SHP77 treated with DMSO at 0.1 percent for 48 hours (cell line): ENCODE results near the gene ZNF799.
"Not testable (repeated sequence)": the region's sequence is repeated elsewhere in the genome, so short reads cannot be mapped to it uniquely, and the experiment has no call there.

Experiments used
- DNase-seq: peaks from one replicate; lab custom pipeline; 2025; lab: John Stamatoyannopoulos, UW

ZNF799 gene

DNA sequence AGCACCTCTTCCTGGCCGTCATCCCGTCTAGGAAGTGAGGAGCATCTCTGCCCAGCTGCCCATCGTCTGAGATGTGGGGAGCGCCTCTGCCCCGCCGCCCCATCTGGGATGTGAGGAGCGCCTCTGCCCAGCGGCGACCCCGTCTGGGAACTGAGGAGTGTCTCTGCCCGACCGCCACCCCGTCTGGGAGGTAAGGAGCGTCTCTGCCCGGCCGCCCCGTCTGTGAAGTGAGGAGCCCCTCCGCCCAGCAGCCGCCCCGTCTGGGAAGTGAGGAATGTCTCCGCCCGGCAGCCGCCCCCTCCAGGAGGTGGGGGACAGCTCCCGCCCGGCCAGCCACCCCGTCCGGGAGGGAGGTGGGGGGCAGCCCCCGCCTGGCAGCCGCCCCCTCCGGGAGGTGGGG lies 38.8 kb downstream of the ZNF799 start:
- not testable (repeated sequence) for DNase-seq

DNA sequence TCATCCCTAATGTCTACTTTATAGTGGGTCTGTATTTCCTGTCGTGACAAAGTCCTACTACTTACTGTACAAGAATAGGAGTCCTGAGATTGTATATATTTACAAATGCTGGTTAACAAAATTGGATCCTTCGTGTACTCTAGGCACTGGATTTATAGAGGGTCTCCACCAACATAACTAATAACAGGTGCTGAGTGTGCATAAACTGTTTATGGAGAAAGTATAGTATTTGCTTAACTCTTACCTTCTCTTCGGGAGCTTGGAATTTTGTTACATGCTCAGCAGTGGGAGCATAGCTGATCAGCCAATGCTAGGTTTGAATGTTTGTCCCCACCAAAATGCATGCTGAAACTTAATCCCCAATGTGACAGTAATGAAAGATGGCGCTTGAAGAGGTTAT lies 47.7 kb downstream of the ZNF799 start:
- no peak for DNase-seq

DNA sequence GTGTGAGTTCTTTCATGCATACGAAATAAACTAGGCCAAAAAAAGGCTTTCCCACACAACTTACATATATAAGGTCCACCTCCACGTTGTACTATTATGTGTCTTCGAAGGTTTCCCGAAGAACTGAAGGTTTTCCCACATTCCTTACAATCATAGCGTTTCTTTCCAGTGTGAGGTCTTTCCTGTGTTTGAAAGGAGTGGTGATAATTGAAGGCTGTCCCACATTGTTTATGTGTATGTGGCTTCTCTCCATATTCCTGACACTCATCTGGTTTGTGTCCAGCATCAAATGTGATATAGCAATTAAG lies 50.2 kb downstream of the ZNF799 start:
- DNase-seq, result no peak

DNA sequence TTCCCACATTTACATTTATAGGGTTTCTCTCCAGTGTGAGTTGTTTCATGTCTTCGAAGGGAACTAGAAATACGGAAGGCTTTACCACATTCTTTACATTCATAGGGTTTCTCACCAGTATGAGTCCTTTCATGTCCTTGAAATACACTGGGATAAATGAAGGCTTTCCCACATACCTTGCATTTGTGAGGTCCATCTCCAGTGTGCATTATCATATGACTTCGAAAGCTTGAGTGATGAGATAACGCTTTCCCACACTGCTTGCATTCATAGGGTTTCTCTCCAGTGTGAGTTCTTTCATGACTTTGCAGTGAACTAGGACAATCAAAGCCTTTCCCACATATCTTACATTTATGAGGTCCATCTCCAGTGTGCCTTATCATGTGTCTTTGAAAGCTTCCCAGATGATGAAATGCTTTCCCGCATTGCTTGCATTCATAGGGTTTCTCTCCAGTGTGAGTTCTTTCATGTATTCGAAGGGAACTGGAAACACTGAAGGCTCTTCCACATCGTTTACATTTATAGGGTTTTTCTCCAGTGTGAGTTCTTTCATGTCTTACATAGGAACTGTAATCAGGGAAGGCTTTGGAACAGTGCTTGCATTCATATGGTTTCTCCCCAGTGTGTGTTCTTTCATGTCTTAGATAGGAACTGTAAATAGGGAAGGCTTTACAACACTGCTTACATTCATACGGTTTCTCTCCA lies 50.7 kb downstream of the ZNF799 start:
- no peak for DNase-seq

DNA sequence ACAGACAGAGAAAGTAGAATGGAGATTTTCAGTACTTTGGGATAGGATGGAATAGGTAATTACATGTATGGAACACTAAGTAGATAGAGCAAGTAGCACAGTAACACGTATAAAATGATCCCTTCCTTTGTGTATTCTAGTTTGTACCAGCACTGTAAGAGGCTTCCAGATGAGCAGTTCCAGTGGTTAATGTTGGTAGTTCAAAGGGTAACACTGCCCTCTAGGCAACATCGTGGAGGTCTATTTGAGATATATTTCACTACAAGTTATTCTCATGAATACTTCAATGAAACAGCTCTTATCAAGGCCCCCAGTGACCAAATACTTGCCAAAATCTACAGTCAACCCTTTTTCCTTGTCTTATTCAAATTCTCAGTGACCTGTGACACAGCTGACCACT lies 54.2 kb downstream of the ZNF799 start:
- no peak for DNase-seq

DNA sequence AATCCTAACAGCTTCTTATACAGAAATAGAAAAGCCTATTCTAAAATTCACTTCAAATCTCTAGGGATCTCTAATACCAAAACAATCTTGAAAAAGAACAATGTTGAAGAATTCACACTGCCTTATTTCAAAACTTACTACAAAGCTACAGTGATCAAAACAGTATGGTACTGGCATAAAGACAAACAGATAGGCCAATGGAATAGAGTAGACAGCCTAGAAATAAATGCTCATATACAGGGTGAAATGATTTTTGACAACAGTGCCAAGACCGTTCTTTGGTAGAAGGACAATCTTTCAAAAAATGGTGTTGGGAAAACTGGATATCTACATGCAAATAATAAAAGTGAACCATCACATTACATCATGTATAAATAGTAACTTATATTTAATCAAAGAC lies 55.9 kb downstream of the ZNF799 start:
- no peak for DNase-seq
